ENCODE measurements around the gene PCDHGC4. TPM values are rescaled to one million over a fixed set of nuclear protein-coding genes. Genes with fewer than 3 reads are reported as not detected.

Gene PCDHGC4
- total RNA-seq, 1 donor from 2014 or later, result 1.2 TPM

DNA sequence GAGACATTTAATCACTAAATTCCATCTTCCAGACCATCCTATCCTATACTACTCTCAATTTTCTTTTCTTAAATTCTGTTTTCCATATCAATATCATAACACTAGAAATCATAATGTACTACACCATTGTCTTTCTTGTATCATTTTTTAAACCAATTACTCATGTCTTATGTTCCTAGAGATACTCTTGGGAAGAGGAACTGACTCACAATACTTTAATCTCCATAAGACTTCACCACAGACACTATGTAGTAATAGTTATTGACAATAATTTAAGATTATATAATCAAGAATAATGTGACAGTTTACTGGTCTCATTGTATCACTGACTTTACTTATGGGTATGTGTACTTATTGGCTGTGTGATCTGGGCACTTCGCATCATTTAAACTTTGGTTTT lies 47.9 kb downstream of the PCDHGC4 start:
- DNase-seq, result peak; percentile 45

DNA sequence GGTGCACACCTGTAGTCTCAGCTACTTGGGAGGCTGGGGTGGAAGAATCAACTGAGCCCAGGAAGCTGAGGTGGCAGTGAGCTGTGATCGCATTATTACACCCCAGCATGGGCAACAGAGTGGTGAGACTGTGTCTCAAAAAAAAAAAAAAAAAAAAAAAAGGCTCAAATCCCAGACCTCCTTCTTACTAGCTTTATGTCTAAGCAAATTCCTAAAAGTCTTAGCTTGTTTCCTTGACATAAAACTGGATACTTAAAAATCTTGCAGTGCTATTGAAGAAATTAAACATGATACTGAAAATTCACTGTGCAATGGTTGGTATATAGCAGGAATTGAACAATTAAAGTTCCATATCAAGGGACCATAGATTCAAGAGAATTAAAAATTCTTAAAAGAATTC lies 49.1 kb downstream of the PCDHGC4 start:
- no peak for DNase-seq

- DNase-seq, result no peak
Measured at GRCh38 chr5:141534492-141535213, 49.8 kb downstream of the PCDHGC4 start.

Other genes starting within 250 kb of the PCDHGC4 start
- gene PCDHB15, start 239.6 kb upstream of the PCDHGC4 start, total RNA-seq, result 0.65 and 1.0 TPM in 2 replicates
- 0.09 and 0.34 TPM in 2 replicates for gene SLC25A2, start 181.0 kb upstream of the PCDHGC4 start, total RNA-seq
- 60.6 and 78.3 TPM in 2 replicates for gene TAF7, start 164.2 kb upstream of the PCDHGC4 start, total RNA-seq
- 0.33 and 0.34 TPM in 2 replicates for gene PCDHGA1, start 154.5 kb upstream of the PCDHGC4 start, total RNA-seq
- gene PCDHGA2, start 146.3 kb upstream of the PCDHGC4 start, total RNA-seq, result 1.4 TPM in 2 replicates
- 0.70 and 1.2 TPM in 2 replicates for gene PCDHGA3, start 141.2 kb upstream of the PCDHGC4 start, total RNA-seq
- gene PCDHGB1, start 134.9 kb upstream of the PCDHGC4 start, total RNA-seq, result 1.4 and 1.5 TPM in 2 replicates
- gene PCDHGA4, start 130.0 kb upstream of the PCDHGC4 start, total RNA-seq, result 2.2 and 3.4 TPM in 2 replicates
- 0.51 and 1.7 TPM in 2 replicates for gene PCDHGB2, start 125.0 kb upstream of the PCDHGC4 start, total RNA-seq
- gene PCDHGA5, start 120.9 kb upstream of the PCDHGC4 start, total RNA-seq, result 0.74 and 0.85 TPM in 2 replicates
- 3.6 and 3.7 TPM in 2 replicates for gene PCDHGB3, start 114.8 kb upstream of the PCDHGC4 start, total RNA-seq
- gene PCDHGA6, start 111.1 kb upstream of the PCDHGC4 start, total RNA-seq, result 2.2 TPM in 2 replicates
- gene PCDHGA7, start 102.3 kb upstream of the PCDHGC4 start, total RNA-seq, result 1.0 and 1.3 TPM in 2 replicates
- gene PCDHGB4, start 97.3 kb upstream of the PCDHGC4 start, total RNA-seq, result 11.3 and 14.5 TPM in 2 replicates
- 0.74 and 1.4 TPM in 2 replicates for gene PCDHGA8, start 92.4 kb upstream of the PCDHGC4 start, total RNA-seq
- gene PCDHGB5, start 87.1 kb upstream of the PCDHGC4 start, total RNA-seq, result 11.9 and 16.7 TPM in 2 replicates
- 2.9 and 3.6 TPM in 2 replicates for gene PCDHGA9, start 82.3 kb upstream of the PCDHGC4 start, total RNA-seq
- 2.9 and 3.7 TPM in 2 replicates for gene PCDHGB6, start 77.0 kb upstream of the PCDHGC4 start, total RNA-seq
- gene PCDHGA10, start 72.0 kb upstream of the PCDHGC4 start, total RNA-seq, result 4.7 and 6.0 TPM in 2 replicates
- 10.2 and 11.9 TPM in 2 replicates for gene PCDHGB7, start 67.4 kb upstream of the PCDHGC4 start, total RNA-seq
- gene PCDHGA11, start 64.0 kb upstream of the PCDHGC4 start, total RNA-seq, result 6.8 and 10.6 TPM in 2 replicates
- gene PCDHGA12, start 54.5 kb upstream of the PCDHGC4 start, total RNA-seq, result 4.1 and 4.6 TPM in 2 replicates
- 19.4 and 25.1 TPM in 2 replicates for gene PCDHGC3, start 9.1 kb upstream of the PCDHGC4 start, total RNA-seq
- gene PCDHGC5, start 4.1 kb downstream of the PCDHGC4 start, total RNA-seq, result 0.56 and 1.5 TPM in 2 replicates
- gene DIAPH1, start 134.0 kb downstream of the PCDHGC4 start, total RNA-seq, result 42.2 and 91.9 TPM in 2 replicates
- 43.7 and 45.0 TPM in 2 replicates for gene HDAC3, start 151.8 kb downstream of the PCDHGC4 start, total RNA-seq
- gene RELL2, start 152.0 kb downstream of the PCDHGC4 start, total RNA-seq, result 3.9 and 9.9 TPM in 2 replicates
- gene FCHSD1, start 166.4 kb downstream of the PCDHGC4 start, total RNA-seq, result 20.9 and 24.0 TPM in 2 replicates
- 46.1 and 65.8 TPM in 2 replicates for gene ARAP3, start 197.2 kb downstream of the PCDHGC4 start, total RNA-seq

Data from dermis blood vessel endothelial cell (primary cell).